Transverse colon (tissue), 4 donors: ENCODE data around the gene LRP1B. TPM values are rescaled to one million over a fixed set of nuclear protein-coding genes. Genes with fewer than 3 reads are reported as not detected.
"Not testable (repeated sequence)": the region's sequence is repeated elsewhere in the genome, so short reads cannot be mapped to it uniquely, and the experiment has no call there.

ENCODE experiments used
- DNase-seq: peaks from one replicate; pipeline ENCODE4 v3.0.0-alpha.2; 2019
- H3K27ac ChIP-seq, 4 donors: fragments of 200-600 bp; sonication (generic); 2 replicates each; pipeline ENCODE4 v1.5.1; 2016 to 2018; ENCODE audit warnings: inconsistent platforms in 4 of 4
- H3K27me3 ChIP-seq: fragments of 200-600 bp; sonication (generic); 2 replicates; pipeline ENCODE4 v1.5.1; 2017; ENCODE audit warnings: inconsistent platforms
- H3K36me3 ChIP-seq, 4 donors: fragments of 200-600 bp; sonication (generic); 2 replicates each; pipeline ENCODE4 v1.5.1; 2017 to 2019; ENCODE audit warnings: inconsistent platforms in 4 of 4
- H3K4me1 ChIP-seq, 4 donors: fragments of 200-600 bp; sonication (generic); 2 replicates each; pipeline ENCODE4 v1.5.1; 2017 to 2020; ENCODE audit warnings: inconsistent platforms in 4 of 4
- H3K4me3 ChIP-seq, 4 donors: fragments of 200-600 bp; sonication (generic); 1 replicate in 1 of 4; 2 replicates in 3 of 4; pipeline versions ENCODE4 v1.5.1 to v1.6.1; 2017 to 2019; ENCODE audit warnings: inconsistent platforms in 4 of 4
- H3K9me3 ChIP-seq, 2 donors: fragments of 200-600 bp; sonication (generic); 2 replicates each; pipeline ENCODE4 v1.5.1; 2017 to 2019; ENCODE audit warnings: inconsistent platforms in 2 of 2
- EP300 ChIP-seq: sonication (generic); formaldehyde crosslinking; IDR thresholded peaks from one replicate; pipeline ENCODE4 v1.6.1; 2017; ENCODE audit warnings: antibody characterized with exemption, low read depth
- POLR2A ChIP-seq: fragments of 450-650 bp; IDR thresholded peaks from one replicate; pipeline ENCODE4 v1.6.1; 2016; ENCODE audit warnings: antibody characterized with exemption, mild to moderate bottlenecking, moderate library complexity
- POLR2AphosphoS5 ChIP-seq, 3 donors: sonication (generic); formaldehyde crosslinking; IDR thresholded peaks; one replicate each; pipeline ENCODE4 v1.6.1; 2016; ENCODE audit warnings: antibody characterized with exemption in 3 of 3
- WGBS, 2 donors: methylation state at CpG; one replicate each; pipeline ENCODE4 v1.1.5; 2018; ENCODE audit warnings: low coverage in 1 of 2; 5-methylcytosine and 5-hydroxymethylcytosine counted together
- in situ Hi-C, 4 donors: fragments of 200-750 bp; cut with MboI; loops; one replicate each; pipeline versions ENCODE4 v1.15.0 to v1.15.1; 2017; ENCODE audit warnings: low sequenced_read_pairs in 3 of 4, low pct_ligation_motif_present in 1 of 4, low pct_unique_long_range_greater_than_20kb in 1 of 4
- intact Hi-C: fragments of 100-400 bp; cut with DNase I; formaldehyde crosslinking; loops from one replicate; pipeline ENCODE4 v1.15.1; 2023; ENCODE audit warnings: low total_unique reads
- total RNA-seq, 4 donors: library from RNA; depleted of rRNA; stranded (reverse); fragments of >200 nt; gene quantifications; one replicate each; pipeline ENCODE4 v1.1.0, GENCODE V29; 2016
- TF ChIP-seq, protein P1 (sequence below), 5 experiments: fragments of 200-600 bp in 3 of 5; fragments of 450-650 bp in 2 of 5; sonication (generic) in 3 of 5; IDR thresholded peaks; 1 replicate in 2 of 5; 2 replicates in 3 of 5; pipeline ENCODE4 v1.5.1; 2016 to 2017; ENCODE audit warnings: antibody characterized with exemption in 5 of 5, inconsistent platforms in 3 of 5, mild to moderate bottlenecking in 2 of 5, moderate library complexity in 1 of 5

The LRP1B gene
- total RNA-seq, 4 donors from 2014 or later, result 0.48 to 5.4 (median 0.82) TPM; not detected in 1

DNA sequence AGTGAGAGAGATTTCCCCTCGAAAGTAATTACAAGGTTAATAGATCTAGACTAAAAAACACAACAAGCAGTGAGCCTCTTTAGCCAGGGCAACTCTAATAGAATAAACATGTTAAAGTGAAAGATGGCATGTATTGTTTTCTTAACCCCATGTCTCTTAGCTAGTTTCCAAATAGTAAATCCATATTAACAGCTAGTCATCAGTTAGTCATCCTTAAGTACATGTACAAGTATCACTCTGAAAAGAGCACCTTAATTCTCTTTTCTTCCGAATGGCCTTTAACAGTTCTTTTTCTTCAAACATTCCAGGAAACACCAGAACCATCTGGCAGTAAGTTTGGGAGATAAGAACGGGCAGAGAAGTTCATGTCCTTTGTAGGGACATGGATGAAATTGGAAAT is 1480.0 kb downstream of the LRP1B start:
- in situ Hi-C loops, result no loop called here
- no peak overlapping the region for H3K4me3 ChIP-seq

DNA sequence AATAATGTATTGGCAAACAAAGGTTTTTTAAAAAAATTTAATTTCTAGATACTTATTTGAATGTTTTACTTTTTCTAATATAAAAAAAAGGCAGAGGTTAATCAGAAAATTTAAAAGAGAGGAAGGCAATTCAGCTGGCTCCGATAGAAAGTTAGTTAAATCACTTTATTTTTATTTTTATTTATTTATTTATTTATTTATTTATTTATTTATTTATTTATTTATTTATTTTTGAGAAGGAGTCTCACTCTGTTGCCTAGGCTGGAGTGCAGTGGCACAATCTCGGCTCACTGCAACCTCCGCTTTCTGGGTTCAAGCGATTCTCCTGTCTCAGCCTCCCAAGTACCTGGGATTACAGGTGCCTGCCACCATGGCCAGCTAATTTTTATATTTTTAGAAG is 1480.7 kb downstream of the LRP1B start:
- H3K4me1 ChIP-seq, intact Hi-C loops, DNase-seq, H3K9me3 ChIP-seq, H3K4me3 ChIP-seq, H3K27me3 ChIP-seq, H3K36me3 ChIP-seq, in situ Hi-C loops, H3K27ac ChIP-seq: not testable (repeated sequence)
- WGBS, 2 donors, result 90 to 93% methylated on average over 4 of the region's 4 CpGs

More for the DNA sequence above, 1480.0 kb downstream of the LRP1B start:
- TF ChIP-seq EP300 (no peak), POLR2AphosphoS5 (IDR thresholded peaks at IDR 0.05) (no peak)
- no peaks in the 10 kb centered on the region for H3K36me3 ChIP-seq
- no peaks in the 10 kb centered on the region for H3K27me3 ChIP-seq
- no peaks in the 10 kb centered on the region for H3K4me1 ChIP-seq
- no peak for DNase-seq
- no peaks in the 10 kb centered on the region for H3K9me3 ChIP-seq
- WGBS, 2 donors, result 61 to 80% methylated on average over 3 of the region's 3 CpGs
- intact Hi-C loops, result no loop called here
- no peak overlapping the region for H3K27ac ChIP-seq

GRCh38 chr2:140648393-140648792 is 1482.4 kb downstream of the LRP1B start:
- WGBS, 2 donors, result 59 to 66% methylated on average over 2 of the region's 2 CpGs
- Histone ChIP-seq H3K27me3 (no peaks in the 10 kb centered on the region), H3K4me1 (no peaks in the 10 kb centered on the region), H3K9me3 (no peaks in the 10 kb centered on the region), H3K36me3 (no peaks in the 10 kb centered on the region), H3K4me3 (no peak overlapping the region), H3K27ac (no peak overlapping the region)
- intact Hi-C loops (no loop called here), in situ Hi-C loops (no loop called here)
- TF ChIP-seq, protein P1, sequence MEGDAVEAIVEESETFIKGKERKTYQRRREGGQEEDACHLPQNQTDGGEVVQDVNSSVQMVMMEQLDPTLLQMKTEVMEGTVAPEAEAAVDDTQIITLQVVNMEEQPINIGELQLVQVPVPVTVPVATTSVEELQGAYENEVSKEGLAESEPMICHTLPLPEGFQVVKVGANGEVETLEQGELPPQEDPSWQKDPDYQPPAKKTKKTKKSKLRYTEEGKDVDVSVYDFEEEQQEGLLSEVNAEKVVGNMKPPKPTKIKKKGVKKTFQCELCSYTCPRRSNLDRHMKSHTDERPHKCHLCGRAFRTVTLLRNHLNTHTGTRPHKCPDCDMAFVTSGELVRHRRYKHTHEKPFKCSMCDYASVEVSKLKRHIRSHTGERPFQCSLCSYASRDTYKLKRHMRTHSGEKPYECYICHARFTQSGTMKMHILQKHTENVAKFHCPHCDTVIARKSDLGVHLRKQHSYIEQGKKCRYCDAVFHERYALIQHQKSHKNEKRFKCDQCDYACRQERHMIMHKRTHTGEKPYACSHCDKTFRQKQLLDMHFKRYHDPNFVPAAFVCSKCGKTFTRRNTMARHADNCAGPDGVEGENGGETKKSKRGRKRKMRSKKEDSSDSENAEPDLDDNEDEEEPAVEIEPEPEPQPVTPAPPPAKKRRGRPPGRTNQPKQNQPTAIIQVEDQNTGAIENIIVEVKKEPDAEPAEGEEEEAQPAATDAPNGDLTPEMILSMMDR (IDR thresholded peaks at IDR 0.05), result no peak
- no peak for TF ChIP-seq POLR2A
- no peak for TF ChIP-seq POLR2AphosphoS5 (IDR thresholded peaks at IDR 0.05)
- no peak for TF ChIP-seq EP300
- DNase-seq, result no peak

DNA sequence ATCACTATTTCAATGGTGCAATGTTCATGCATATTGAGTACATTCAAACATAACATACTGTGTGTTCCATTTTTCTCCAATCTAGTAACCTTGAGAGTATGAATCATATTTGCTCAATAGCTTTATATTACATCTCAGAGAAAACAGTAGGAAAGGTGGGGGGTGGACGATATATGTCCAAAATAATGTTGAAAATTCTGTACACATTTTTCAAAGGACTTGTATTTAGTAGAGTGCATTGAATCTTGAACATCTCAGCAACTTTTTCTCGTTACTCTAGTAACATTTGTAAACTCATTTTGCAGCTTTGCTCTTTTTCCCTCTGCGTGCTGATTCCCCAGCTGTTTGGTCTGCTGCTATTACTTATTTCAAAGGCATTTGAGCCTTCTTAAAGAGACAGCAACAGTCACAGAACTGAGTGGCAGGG is 1487.0 kb downstream of the LRP1B start:
- no peak overlapping the region for H3K4me3 ChIP-seq
- no peaks in the 10 kb centered on the region for H3K4me1 ChIP-seq
- no peak for DNase-seq
- no peaks in the 10 kb centered on the region for H3K27me3 ChIP-seq
- 19 to 24% methylated on average over 3 of the region's 3 CpGs for WGBS, 2 donors
- H3K9me3 ChIP-seq, result no peaks in the 10 kb centered on the region
- H3K36me3 ChIP-seq, result no peaks in the 10 kb centered on the region
- TF ChIP-seq POLR2A (no peak), EP300 (no peak), POLR2AphosphoS5 (IDR thresholded peaks at IDR 0.05) (no peak)
- TF ChIP-seq, protein P1 (IDR thresholded peaks at IDR 0.05), result no peak
- in situ Hi-C loops (no loop called here), intact Hi-C loops (no loop called here)
- H3K27ac ChIP-seq, result no peak overlapping the region

DNA sequence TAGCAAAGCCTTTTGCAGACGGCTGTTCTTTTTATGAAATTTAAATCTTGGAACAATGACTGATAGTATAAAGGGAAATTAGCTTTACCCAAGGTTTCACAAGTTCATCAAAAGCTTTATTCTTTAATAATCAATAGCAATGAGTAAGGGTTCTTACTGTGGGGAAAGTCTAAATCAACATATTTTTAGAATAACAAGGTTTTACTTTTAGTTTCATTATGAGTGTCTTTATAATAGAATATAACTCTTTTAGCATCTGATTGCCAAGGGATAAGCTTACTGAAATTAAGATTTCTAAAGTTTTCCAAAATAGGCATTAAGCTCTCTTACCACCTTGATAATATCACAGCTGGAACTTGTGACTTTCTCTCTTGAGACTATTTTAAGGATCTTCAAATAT is 1489.7 kb downstream of the LRP1B start:
- Histone ChIP-seq H3K27ac (no peak overlapping the region), H3K9me3 (no peaks in the 10 kb centered on the region), H3K36me3 (no peaks in the 10 kb centered on the region), H3K27me3 (no peaks in the 10 kb centered on the region), H3K4me3 (no peak overlapping the region), H3K4me1 (no peaks in the 10 kb centered on the region)
- intact Hi-C loops, result no loop called here
- in situ Hi-C loops, result no loop called here
- WGBS, 2 donors, result 74 to 75% methylated on average over 1 of the region's 1 CpG
- TF ChIP-seq POLR2AphosphoS5 (IDR thresholded peaks at IDR 0.05) (no peak), EP300 (no peak), POLR2A (no peak)
- TF ChIP-seq, protein P1 (IDR thresholded peaks at IDR 0.05), result no peak
- DNase-seq, result no peak
